Activated T-cell treated with anti-CD3 and anti-CD28 coated beads, Interleukin-2, amount 50 U/mL, for 72 hours (primary cell): ENCODE results near the gene POU2F2. TPM values are rescaled to one million over a fixed set of nuclear protein-coding genes. Genes with fewer than 3 reads are reported as not detected.
A peak's percentile ranks its signal among the peaks of the same experiment; 100 is the strongest.

Source experiments
- ATAC-seq, 2 donors: fragments of 150-1000 bp; cut with Tn5 transposase; replicated peaks in 1 of 2; 2 replicates each; pipeline ENCODE4 v1.10.0; 2021; ENCODE audit warnings: moderate library complexity in 2 of 2, mild to moderate bottlenecking in 1 of 2
- DNase-seq, 2 donors: peaks; one replicate each; pipeline ENCODE4 v3.0.0; 2021 to 2022; ENCODE audit warnings: mixed read lengths in 1 of 2
- H3K27ac Mint-ChIP-seq: one replicate; pipeline ENCODE4 v1.8.0; 2022; ENCODE audit warnings: mild to moderate bottlenecking, moderate library complexity, mixed read lengths
- H3K27me3 Mint-ChIP-seq: one replicate; pipeline ENCODE4 v1.8.0; 2022; ENCODE audit warnings: low read depth, mixed read lengths
- H3K36me3 Mint-ChIP-seq, 2 donors: one replicate each; pipeline ENCODE4 v1.8.0; 2022; ENCODE audit warnings: mixed read lengths in 2 of 2, mild to moderate bottlenecking in 1 of 2; ENCODE audit not compliant: insufficient read depth in 2 of 2
- H3K4me1 Mint-ChIP-seq: one replicate; pipeline ENCODE4 v1.8.0; 2022; ENCODE audit warnings: low read depth, mixed read lengths
- H3K4me3 Mint-ChIP-seq, 2 donors: one replicate each; pipeline ENCODE4 v1.8.0; 2022; ENCODE audit warnings: mild to moderate bottlenecking in 2 of 2, mixed read lengths in 2 of 2, moderate library complexity in 2 of 2
- H3K9me3 Mint-ChIP-seq, 2 donors: one replicate each; pipeline ENCODE4 v1.8.0; 2022; ENCODE audit warnings: mixed read lengths in 2 of 2
- total RNA-seq, 2 donors: library from RNA; stranded (reverse); gene quantifications; one replicate each; pipeline ENCODE4 v1.2.3, GENCODE V29; 2022

POU2F2 gene
- total RNA-seq, 2 donors from 2014 or later = 45.0 to 56.0 TPM

DNA sequence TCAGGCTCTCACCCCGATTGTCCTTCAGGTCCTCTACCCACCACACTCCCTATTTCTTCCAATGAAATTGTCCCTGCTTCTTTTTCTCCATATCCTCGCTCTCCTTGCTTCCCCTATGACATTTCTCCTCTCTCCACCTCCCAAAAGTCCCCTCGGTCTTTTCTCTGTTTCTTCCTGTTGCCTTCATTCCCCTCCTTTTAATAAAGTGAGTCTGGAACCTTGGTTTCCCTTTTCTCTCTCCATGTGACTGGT, 57.0 kb downstream of the POU2F2 start:
- peaks cover 5% of the 10 kb centered on the region for H3K27me3 Mint-ChIP-seq
- peak overlapping the region; percentile 96 for H3K27ac Mint-ChIP-seq
- H3K4me3 Mint-ChIP-seq = peak overlapping the region; percentile 93 to 99
- peaks cover 5 to 12% of the 10 kb centered on the region in 2 donors for H3K36me3 Mint-ChIP-seq
- peaks cover 45% of the 10 kb centered on the region for H3K4me1 Mint-ChIP-seq
- H3K9me3 Mint-ChIP-seq = no peaks in the 10 kb centered on the region
- ATAC-seq (no peak), DNase-seq (no peak)

- Mint-ChIP-seq H3K4me3 (peak overlapping the region; percentile 93 to 99), H3K27me3 (peaks cover 8% of the 10 kb centered on the region), H3K9me3 (no peaks in the 10 kb centered on the region), H3K36me3 (peaks cover 5 to 12% of the 10 kb centered on the region in 2 donors), H3K4me1 (peaks cover 43% of the 10 kb centered on the region), H3K27ac (peak overlapping the region; percentile 96)
- DNase-seq (peak in 1 of 2 donors; percentile 28), ATAC-seq (no peak)
These were observed 57.5 kb downstream of the POU2F2 start for GRCh38 chr19:42074513-42075363.

GRCh38 chr19:42071247-42071646, 61.0 kb downstream of the POU2F2 start:
- DNase-seq (no peak), ATAC-seq (no peak)
- H3K4me3 Mint-ChIP-seq = no peak overlapping the region
- peaks cover 4 to 5% of the 10 kb centered on the region in 2 donors for H3K36me3 Mint-ChIP-seq
- H3K27ac Mint-ChIP-seq = no peak overlapping the region
- H3K9me3 Mint-ChIP-seq = no peaks in the 10 kb centered on the region
- peaks cover 14% of the 10 kb centered on the region for H3K4me1 Mint-ChIP-seq
- peaks cover 8% of the 10 kb centered on the region for H3K27me3 Mint-ChIP-seq

- peak within 1 kb of the TSS in 1 of 2 donors; percentile 16 for H3K4me3 Mint-ChIP-seq
- DNase-seq (no peak), ATAC-seq (no peak)
- H3K4me1 Mint-ChIP-seq = peaks cover 4% of the 10 kb centered on the region
- H3K36me3 Mint-ChIP-seq = no peaks in the 10 kb centered on the region
- H3K27ac Mint-ChIP-seq = no peak within 1 kb of the TSS
- peaks cover 8% of the 10 kb centered on the region for H3K27me3 Mint-ChIP-seq
- no peaks in the 10 kb centered on the region for H3K9me3 Mint-ChIP-seq
These were observed 62.5 kb downstream of the POU2F2 start, which contains the start of gene GRIK5 for GRCh38 chr19:42069619-42070351. Gene GRIK5, minus strand, starts transcription at chr19:42070206. Its CDS starts 4,436 bp downstream, at chr19:42065770.

DNA sequence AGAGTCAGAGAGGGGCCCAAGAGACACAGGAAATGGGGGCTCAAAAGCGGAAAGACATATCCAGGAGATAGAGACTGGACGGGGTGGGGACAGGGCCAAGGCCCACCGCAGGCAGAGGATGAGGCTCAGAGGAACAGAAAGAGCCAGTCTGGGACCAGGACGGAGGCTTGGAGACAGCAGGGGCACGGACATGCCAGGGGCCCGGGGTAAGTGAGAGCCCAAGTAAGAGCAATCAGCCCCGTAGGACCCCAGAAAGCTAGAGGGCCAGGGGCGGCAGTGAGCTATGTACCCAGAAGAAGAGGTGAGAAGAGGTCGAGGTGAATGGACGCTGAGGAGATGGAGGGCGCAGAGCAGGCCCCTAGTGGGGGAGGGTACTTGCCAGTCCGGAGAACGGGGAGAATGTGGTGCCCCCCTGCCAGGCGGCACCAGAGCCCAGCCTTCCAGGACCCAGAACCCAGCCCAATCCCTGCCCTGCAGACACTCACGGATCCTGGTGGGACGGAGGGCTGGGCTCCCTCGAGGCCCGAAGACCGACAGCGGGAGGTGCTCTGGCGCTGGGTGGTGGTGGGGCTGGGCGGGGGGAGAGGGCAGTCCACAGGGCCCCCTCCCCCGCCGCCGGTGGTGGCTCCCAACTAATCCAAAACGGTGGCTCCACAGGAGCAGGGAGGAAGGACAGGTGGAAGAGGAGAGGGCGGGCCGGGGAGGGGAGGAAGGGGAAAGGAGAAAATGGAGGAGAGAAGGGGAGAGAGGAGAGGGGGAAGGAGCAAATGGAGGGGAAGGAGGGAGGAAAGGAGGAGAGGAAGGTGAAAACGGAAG, 63.3 kb downstream of the POU2F2 start:
- DNase-seq = no peak
- Mint-ChIP-seq H3K4me3 (no peak overlapping the region), H3K36me3 (no peaks in the 10 kb centered on the region), H3K27ac (no peak overlapping the region), H3K27me3 (peaks cover 8% of the 10 kb centered on the region), H3K9me3 (no peaks in the 10 kb centered on the region), H3K4me1 (no peaks in the 10 kb centered on the region)
- no peak for ATAC-seq

DNA sequence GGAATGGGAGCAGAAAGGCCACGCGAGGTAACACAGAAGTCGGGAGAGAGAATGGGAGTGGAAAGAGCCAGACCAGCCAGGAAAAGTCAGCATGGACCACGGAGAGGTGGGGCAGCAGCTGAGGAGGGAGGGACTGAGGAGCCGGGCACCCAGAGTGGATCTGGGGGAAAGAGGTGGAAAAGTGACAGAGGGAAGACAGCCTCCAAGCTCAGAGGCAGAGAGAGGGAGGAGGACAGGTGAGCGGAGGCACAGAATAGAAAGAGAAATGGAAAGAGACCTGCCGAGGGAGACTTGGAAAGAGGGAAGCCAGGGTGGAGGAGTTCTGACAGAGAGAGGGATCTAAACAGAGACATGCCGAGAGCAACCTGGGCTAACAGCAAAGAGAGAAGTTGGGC, 63.9 kb downstream of the POU2F2 start:
- DNase-seq (no peak), ATAC-seq (no peak)
- Mint-ChIP-seq H3K36me3 (no peaks in the 10 kb centered on the region), H3K27ac (no peak overlapping the region), H3K4me3 (no peak overlapping the region), H3K9me3 (no peaks in the 10 kb centered on the region), H3K4me1 (no peaks in the 10 kb centered on the region), H3K27me3 (peaks cover 8% of the 10 kb centered on the region)

DNA sequence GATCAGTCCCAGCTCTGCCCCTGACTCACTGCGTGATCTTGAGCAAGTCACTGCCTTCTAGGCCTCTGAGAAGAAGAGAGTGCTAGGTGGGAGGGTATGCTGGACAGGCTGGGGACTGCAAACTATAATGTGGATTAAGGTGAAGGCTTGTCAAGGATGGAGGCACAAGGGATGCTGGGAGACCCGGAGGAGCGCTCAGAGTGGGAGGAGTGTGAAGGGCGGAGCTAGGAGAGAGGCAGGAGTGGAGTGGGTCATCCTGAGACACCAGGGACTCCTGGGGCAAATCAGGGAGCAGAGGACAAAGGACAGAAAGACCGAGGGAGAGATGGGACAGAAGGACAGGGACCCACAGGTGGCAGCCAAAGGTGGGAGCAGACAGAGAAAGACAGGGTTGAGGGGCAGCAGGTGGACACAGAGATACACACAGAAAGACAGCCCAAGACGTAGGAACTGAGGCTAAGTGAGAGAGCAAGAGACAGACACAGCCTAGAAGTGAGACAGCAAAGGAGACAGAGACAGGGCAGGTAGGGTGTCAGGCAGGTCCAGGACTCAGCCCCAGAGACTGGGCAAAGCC, 64.8 kb downstream of the POU2F2 start:
- Mint-ChIP-seq H3K27ac (no peak overlapping the region), H3K36me3 (no peaks in the 10 kb centered on the region), H3K9me3 (no peaks in the 10 kb centered on the region), H3K4me3 (no peak overlapping the region), H3K27me3 (peaks cover 8% of the 10 kb centered on the region), H3K4me1 (no peaks in the 10 kb centered on the region)
- ATAC-seq (no peak), DNase-seq (no peak)

- Mint-ChIP-seq H3K27ac (no peak overlapping the region), H3K4me1 (no peaks in the 10 kb centered on the region), H3K27me3 (peaks cover 8% of the 10 kb centered on the region), H3K4me3 (no peak overlapping the region), H3K36me3 (no peaks in the 10 kb centered on the region), H3K9me3 (no peaks in the 10 kb centered on the region)
- DNase-seq = no peak
- no peak for ATAC-seq
These were observed 66.0 kb downstream of the POU2F2 start for GRCh38 chr19:42066075-42066754.

DNA sequence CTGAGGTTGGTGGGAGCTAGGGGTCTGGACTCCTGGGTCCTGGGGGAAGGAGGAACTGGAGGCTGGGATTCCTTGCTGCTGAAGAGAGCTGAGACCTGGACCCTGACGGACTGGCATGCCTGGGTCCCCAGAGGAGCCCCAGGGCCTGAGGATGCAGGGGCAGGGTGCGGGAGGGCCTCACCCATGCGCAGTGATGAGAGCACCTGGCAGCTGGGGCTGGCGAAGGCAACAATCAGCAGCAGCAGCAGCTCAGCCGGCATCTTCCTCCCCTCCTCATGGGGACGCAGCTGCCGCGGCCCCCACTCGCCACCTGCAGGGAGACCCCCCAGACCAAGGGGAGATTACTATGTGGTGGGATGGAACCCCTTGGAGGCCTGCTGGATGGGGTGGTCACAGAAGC, 66.7 kb downstream of the POU2F2 start:
- ATAC-seq = no peak
- Mint-ChIP-seq H3K27ac (no peak overlapping the region), H3K36me3 (no peaks in the 10 kb centered on the region), H3K27me3 (peaks cover 5% of the 10 kb centered on the region), H3K4me3 (no peak overlapping the region), H3K9me3 (no peaks in the 10 kb centered on the region), H3K4me1 (no peaks in the 10 kb centered on the region)
- DNase-seq = no peak

DNA sequence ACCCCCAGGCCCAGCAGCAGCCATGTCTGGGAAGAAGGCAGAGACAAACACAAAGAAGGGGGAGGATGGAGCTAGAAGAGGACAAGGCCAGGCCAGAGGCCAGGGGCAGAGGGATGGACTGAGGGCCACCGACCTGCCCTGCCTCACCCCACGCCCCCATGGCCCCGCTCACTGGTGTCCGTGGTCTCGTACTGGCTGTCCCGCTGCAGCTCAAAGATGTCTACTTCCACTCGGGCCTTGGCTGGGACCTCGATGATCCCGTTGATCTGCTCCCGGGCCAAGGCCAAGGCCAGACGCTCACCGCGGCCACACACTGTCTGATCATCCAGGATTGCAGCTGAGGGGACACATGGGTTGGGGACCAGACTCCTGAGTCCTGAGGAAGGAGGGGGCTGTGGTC, 67.2 kb downstream of the POU2F2 start:
- Mint-ChIP-seq H3K4me3 (no peak overlapping the region), H3K4me1 (no peaks in the 10 kb centered on the region), H3K9me3 (no peaks in the 10 kb centered on the region), H3K27ac (no peak overlapping the region), H3K36me3 (no peaks in the 10 kb centered on the region), H3K27me3 (peaks cover under 1% of the 10 kb centered on the region)
- ATAC-seq (no peak), DNase-seq (no peak)

DNA sequence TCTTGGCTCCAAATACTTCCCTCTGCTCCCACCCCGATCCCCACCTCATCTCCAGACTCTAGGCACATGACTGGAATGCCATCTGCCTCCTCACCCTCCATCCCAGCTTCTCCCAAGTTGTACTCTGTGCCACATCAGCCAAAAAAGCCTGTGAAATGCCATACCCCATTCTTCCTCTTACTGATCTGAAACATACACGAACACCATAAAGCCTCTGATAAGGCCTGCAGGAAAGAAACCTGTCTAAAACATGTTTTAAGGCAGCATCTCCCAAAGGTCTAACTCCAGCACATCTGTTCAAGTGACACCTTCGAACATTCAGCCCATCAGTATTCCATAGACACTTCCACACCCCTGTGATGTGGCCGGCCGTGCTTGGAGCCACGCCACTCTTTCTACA, 67.8 kb downstream of the POU2F2 start:
- Mint-ChIP-seq H3K27me3 (no peaks in the 10 kb centered on the region), H3K9me3 (no peaks in the 10 kb centered on the region), H3K27ac (no peak overlapping the region), H3K36me3 (no peaks in the 10 kb centered on the region), H3K4me1 (no peaks in the 10 kb centered on the region), H3K4me3 (no peak overlapping the region)
- ATAC-seq (no peak), DNase-seq (no peak)

- DNase-seq = no peak
- Mint-ChIP-seq H3K9me3 (no peaks in the 10 kb centered on the region), H3K4me3 (no peak overlapping the region), H3K27me3 (no peaks in the 10 kb centered on the region), H3K36me3 (no peaks in the 10 kb centered on the region), H3K4me1 (no peaks in the 10 kb centered on the region), H3K27ac (no peak overlapping the region)
- no peak for ATAC-seq
These were observed 69.9 kb downstream of the POU2F2 start for GRCh38 chr19:42062381-42062780.
